Measurements from ENCODE around the gene CCDC134. TPM values are rescaled to one million over a fixed set of nuclear protein-coding genes. Genes with fewer than 3 reads are reported as not detected.
A peak's percentile ranks its signal among the peaks of the same experiment; 100 is the strongest.

CCDC134 gene
- 7.9 TPM for polyA plus RNA-seq (2013, experiment 1 of 2; ENCODE audit: insufficient read length)
- polyA plus RNA-seq (2013, experiment 2 of 2; ENCODE audit: insufficient read length): 3.3 TPM

DNA sequence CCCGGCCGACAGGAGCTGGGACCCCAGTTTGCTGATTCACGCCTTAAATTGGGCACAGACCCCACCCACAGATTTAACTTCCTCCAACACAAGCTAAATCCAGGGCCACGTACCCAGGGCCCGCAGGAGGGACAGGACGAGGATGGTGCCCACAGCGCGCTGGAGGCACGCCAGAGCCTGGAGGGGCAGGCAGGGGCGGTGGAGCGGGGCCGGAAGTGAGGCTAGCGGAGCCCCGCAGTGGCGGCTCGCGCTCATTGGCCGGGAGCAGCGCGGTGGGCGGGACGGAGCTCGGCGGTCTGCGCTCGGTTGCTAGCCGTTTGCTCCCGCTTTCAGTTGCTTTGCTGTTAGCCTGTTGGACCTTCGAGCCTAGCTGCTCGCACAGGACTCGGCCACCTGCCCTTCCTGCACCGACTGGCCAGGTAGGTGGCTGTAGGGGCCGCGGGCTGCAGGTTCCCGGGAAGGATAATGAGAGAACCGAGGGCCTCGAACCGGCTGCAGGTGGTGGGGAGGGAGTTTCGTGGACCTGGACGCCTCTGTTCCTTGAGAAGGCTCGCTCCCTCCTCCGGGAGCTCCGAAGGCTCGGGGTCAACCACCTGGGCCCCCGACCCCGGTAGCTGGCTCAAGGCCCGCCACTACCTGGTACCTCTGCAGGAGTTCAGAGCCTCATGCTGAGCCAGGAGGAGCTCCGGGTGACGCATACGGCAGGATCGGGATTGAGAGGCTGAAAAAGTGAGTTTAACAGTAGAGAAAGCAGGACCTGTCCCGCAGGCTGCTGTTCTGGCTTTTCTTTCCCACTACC lies at the start of gene CCDC134:
TSS of gene CCDC134 (plus strand) at position 332 of the 799 bp plus-strand sequence. CDS start 8,212 bp downstream, outside the sequence.
- DNase-seq: peak; percentile 88

DNA sequence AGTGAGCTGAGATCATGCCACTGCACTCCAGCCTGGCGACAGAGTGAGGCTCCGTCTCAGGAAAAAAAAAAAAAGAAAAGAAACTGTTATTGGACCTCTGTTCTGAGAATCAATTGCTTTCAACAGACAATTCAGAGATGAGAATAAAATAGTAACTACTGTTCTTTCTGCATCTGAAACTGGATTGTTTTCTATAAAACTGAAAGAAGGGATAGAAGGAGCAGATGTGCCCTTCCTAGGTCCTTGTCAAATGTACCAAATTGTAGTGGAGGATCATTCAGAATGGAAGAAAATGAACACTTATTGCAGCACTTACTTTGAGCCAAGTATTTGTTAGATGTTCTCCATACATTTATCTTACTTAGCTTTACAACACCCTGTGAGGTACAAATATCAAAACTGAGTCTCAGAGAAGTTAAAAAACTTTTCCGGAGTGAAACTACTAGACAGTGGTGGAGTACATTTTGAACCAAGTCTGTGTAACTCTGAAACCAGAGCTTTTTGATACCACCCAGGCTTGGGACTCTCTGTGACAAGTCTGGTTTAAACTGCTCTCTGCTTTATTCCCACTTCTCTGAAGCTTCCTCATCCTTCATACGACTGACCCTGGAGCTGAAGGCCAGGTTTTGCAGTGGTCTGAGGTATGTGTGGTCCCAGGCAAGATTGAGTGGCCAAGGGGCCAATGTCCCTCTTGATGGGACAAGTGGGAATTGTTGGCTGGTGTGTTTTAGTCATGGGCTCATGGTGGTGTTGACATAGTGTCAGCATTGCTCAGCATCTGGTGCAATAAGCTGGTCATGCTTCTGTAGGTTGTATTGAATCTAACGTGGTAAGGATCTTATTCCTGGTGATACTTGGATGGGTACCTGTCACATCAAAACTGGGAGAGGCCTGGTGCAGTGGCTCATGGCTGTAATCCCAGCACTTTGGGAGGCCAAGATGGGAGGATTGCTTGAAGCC lies 48.2 kb upstream of the CCDC134 start:
- no peak for DNase-seq

DNA sequence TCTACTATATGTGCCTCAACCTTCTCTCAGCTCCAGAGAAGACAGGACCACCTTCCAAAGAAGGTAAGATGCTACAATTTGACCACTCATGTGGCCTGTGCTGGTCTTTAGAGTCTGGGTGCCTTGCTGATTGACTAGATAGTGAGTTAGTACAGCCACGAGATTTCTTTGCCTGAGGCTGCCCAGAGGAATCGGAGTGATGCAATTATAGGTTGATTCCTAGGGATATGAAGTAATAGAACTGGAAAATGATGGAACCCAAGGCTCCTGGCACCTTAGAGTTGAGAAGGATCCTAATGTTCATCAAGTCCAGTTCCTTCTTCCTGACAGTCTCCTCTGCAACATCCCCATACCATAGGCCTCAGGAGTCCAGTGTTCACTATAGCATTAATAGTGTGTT lies 46.5 kb upstream of the CCDC134 start:
- DNase-seq: no peak

DNA sequence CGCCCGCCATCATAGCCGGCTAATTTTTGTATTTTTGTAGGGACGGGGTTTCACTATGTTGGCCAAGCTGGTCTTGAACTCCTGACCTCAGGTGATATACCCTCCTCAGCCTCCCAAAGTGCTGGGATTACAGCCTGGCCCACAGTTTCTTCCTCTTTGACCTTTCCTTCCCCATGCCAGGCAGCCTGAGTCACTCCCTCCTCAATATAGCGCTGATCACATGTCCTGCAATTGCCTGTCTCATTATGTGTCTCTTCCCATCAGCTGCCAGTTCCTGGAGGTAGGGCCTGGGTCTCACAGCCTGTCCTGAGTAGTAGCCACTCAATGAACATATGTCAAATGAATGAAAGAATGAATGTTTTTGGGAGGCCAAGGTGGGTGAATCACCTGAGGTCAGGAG lies 43.0 kb upstream of the CCDC134 start:
- no peak for DNase-seq

DNA sequence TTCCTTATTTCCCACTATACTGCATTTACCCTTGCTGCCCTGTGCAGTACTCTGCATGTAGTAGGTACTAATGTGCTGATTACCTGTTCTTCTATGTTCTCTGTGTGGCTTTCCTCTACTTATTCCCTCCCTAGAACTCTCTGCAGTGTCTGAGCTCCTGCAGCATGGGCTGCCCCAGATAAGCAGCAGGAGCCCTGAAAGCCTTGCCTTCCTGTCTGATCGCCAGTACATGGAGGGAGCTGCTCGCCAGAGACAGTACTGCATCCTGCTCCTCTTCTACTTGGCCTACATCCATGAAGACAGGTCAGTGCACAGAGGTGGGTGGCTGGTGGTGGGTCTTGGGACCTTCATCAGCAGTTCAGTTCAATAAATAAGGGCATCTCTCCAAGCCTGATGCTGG lies 42.2 kb upstream of the CCDC134 start:
- no peak for DNase-seq

DNA sequence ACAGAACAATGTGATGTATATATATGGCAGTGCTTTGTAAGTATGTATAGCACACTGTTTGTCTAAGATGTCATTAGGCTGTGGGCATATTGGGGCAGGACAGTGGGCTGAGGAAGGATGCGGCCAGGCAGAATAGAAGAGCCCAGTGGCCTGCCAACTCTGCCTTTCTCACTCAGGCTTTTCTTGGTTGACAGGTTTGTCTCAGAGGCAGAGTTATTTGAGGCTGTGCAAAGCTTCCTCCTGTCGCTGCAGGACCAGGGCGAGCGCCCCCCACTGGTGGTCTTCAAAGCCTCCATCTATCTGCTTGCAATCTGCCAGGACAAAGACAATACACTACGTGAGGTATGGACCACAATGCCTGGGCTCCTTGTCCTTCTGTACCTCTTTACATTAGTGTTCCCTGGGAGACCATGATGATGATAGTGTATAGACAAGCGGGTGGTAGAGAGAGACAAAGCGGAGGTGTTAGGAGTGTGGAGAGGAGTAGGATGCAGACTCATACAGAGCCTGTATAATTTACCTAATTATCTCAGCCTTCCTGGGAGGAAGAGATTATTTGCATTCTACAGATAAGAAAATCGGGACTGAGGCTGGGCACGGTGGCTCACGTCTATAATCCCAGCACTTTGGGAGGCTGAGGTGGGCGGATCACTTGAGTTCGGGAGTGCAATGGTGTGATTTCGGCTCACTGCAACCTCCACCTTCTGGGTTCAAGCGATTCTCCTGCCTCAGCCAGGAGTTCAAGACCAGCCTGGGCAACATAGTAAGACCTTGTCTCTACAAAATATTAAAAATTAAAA lies 37.3 kb upstream of the CCDC134 start:
- DNase-seq: no peak

DNA sequence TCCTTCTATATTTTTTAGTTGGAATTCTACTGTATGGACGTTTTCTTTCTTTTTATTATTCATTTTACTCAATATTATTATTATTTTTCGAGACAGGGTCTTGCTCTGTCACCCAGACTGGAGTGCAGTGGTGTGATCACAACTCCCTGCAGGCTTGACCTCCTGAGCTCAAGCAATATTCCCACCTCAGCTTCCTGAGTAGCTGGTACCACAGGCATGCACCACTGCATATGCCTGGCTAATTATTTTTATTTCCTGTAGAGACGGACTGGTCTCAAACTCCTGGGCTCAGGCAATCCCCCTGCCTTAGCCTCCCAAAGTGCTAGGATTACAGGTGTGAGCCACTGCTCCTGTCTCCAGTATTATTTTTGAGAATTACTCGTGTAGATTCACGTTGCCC lies 34.0 kb upstream of the CCDC134 start:
- no peak for DNase-seq

DNA sequence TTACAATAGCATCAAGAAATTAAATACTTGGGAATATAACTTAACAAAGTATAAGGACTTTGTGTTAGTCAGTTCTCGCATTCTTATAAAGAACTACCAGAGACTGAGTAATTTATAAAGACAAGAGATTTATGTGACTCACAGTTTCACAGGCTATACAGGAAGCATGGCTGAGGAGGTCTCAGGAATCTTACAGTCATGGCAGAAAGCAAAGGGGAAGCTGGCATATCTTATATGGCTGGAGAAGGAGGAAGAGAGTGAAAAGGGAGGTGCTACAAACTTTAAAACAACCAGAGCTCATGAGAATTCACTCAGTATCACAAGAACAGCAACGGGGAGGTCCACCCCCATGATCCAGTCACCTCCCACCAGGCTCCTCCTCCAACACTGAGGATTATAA lies 32.0 kb upstream of the CCDC134 start:
- DNase-seq: peak; percentile 61

DNA sequence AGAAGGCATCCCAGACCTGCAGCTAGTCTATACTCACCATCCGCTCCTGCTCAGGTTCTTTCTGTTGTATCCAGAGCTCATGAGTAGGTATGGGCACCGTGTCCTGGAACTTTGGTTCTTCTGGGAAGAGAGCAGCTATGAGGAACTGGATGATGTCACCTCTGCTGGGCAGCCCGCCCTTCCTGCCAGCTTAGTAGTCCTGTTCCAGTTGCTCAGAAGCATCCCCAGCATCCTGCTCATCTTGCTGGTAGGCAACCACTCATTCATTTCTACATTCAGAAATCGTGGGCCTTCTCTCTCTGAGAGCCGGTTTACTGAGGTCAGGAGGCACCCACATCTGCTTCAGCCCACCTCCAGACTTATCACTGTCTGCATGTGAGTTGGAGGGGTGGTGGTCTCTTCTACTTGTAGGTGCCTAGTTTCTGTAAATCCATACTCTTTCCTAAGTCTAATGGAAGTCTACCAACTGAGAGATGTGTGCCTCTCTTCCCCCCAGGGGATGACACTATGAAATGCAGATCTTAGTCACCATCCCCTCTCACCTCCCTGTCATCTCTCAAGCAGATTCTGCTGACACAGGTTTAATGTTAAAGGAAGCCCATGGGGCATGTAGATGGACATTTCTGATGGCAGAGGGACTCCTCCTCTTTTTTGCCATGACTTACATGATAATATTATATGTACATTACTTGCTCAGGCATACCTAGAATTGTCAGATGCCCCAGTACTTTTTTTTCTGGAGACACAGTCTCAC lies 29.6 kb upstream of the CCDC134 start:
- DNase-seq: peak; percentile 14

DNA sequence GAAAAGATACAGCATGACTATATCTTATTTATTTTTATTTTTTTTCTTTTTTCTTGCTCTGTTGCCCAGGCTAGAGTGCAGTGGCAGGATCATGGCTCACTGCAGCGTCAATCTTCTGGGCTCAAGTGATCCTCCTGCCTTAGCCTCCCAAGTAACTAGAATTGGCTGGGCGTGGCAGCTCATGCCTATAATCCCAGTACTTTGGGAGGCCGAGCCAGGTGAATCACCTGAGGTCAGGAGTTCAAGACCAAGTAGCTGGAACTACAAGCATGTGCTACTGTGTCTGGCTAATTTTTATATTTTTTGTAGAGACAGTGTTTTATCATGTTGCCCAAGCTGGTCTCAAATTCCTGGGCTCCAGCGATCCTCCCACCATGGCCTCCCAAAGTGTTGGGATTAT lies 28.3 kb upstream of the CCDC134 start:
- DNase-seq: no peak

DNA sequence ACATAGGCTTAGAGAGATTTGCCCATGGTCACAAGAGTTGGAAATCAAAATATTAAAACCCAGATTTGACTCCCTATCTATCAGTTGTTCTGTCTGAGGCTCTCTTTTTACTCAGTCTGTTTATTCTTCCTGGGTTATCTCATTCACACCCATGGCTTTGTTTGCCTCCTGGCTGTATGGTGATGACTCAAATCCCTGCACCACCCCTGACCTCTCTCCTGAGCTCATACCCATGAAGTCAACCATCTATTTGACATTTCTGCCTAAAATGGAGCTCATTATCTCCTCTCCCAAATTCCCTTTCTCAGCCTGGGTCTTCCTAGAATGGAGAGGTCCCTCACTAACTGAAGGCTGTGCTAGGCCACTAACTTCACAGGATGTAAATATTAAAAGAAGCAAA lies 27.8 kb upstream of the CCDC134 start:
- DNase-seq: no peak

DNA sequence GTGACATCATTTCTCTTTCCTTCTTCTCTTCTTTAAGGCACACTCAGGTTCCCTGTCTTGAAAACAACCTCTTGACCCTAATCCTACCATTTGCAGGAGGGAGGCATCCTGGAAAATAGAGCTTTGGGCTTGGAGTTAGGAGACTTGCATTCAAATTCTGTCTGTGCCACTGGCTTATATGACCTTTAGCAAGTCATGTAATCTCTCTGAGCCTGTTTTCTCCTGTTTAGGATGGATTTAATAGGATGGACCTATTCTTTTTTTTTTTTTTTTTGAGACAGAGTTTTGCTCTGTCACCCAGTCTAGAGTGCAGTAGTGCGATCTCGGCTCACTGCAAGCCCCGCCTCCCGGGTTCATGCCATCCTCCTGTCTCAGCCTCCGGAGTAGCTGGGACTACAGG lies 25.1 kb upstream of the CCDC134 start:
- no peak for DNase-seq

DNA sequence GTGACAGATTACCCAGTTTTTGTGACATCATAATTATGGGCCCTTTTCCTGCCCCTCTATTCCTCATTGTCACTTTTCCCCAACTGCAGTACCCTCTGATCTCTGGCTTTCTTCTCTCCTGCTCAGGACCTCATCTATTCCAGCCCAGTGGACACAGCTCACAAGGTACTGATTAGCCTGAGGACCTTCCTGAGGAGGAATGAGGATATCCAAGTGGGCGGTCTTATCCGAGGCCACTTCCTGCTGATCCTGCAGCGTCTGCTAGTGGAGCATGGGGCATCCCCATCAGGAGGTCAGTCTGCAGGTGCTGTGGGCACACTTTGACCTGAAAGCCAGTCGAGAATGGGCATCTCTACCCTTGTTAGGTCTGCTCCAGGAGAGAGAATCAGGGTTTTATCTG lies 24.5 kb upstream of the CCDC134 start:
- DNase-seq: no peak

DNA sequence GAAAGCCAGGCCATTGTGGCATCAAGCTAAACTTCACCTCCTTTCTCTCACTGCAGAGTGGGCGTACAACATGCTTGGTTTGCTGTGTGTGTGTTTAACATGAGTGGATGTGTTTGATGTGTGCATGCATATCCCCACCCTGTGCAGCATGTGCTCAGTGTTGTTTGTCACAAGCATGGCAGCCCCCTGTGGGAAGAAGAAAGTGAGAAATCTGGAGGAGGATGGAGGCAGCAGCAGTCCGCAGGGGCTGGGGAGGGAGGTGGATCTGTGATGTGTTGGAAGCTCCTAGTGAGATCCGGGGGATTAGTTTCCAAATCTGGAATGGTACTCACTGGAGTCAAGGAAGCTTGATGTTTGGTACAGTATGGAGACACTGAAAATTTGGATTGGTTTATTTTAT lies 24.1 kb upstream of the CCDC134 start:
- DNase-seq: no peak

DNA sequence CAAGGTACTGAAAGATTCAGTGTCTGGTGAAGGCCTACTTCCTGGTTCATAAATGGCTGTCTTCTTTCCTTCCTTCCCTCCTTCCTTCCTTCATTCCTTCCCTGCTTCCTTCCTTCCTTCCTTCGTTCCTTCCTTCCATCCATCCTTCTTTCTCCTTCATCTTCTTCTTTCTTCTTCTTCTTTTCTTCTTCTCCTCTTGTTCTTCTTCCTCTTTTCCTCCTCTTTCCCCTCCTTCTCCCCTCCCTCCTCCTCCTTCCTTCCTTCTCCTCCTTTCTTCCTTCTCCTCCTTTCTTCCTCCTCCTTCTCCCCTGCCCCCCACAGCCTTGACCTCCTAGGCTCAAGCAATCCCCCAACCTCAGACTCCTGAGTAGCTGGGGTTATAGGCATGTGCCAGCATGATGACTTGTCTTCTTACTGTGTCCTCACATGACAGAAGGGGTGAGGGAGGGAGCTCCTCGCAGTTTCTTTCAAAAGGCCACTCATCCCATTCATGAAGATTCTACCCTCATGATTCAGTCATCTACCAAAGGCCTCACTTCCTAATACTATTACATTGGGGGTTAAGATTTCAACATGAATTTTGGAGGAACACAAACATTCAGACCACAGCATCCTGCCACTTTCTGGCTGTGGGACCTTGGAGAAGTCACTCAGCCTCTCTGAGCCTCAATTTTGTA lies 22.6 kb upstream of the CCDC134 start:
- no peak for DNase-seq

DNA sequence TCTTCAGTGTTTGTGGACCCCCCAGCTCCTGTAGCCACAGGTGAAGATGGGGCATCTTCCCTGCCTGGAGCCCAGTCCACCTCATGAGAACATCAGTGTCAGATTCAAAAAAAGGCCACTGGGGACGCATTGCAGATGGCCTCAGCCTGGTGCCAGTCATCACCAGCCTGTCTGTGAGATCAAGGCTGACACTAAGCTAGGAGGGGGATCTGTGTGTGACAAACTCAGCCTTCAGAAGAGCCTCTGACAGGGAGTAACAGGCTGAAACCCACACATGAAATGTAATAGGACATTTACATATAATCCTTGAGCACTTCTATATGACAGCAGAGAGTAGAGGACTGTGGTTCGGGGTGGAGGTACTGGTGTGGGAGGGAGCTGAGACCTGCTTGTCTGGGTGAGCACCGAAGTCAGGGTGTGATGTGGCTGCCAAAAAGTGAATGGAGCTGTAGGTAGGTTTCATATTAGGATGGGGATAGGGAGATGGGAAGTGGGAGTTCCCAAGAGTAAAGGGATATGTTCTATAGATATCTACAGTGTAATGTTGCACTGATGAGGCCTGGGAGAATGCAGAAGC lies 20.5 kb upstream of the CCDC134 start:
- DNase-seq: no peak

DNA sequence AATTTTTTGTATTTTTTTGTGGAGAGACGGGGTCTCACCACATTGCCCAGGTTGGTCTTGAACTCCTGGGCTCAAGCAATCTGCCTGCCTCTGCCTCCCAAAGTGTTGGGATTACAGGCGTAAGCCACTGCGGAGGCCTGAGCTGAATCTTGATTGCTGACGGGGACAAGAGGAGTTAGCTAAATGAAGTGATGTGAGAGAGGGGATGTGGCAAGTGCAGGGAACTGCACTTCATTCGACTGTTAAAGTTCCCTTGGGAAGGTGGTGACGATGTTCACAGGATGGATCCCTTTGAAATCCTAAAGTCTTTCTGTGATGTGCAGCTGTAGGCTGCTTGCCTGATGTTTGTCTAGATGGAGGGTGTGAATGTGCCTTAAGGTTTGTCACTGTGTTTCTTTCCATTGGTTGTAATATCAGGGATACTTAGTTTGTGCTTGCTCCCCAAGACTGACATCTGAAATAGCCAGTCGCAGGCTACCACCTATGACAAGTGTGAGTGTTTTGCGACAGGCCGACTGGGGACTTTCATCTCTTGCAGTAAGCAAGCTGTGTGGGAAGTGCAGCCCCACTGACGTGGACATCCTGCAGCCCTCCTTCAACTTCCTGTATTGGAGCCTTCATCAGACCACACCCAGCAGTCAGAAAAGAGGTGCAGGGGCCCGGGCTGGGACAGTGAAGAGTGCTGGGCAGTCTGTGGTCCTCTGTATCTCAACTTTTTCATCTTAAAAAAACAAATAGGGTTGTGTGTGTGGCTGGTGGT lies 19.6 kb upstream of the CCDC134 start:
- DNase-seq: peak; percentile 54

DNA sequence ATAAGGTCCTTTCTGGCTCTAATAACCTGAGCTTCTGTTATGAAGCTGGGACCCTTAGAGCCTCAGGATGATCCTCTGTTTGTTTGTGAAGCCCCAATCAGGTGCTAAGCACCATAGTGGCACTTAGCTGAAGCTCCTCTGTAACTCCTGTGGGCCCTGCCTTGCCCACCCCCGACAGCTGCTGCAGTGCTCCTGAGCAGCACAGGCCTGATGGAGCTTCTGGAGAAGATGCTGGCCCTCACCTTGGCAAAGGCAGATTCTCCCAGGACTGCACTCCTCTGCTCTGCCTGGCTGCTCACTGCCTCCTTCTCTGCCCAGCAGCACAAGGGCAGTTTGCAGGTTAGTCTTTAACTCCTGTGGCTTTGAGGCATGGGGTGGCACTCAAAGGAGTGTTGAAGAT lies 19.0 kb upstream of the CCDC134 start:
- no peak for DNase-seq

DNA sequence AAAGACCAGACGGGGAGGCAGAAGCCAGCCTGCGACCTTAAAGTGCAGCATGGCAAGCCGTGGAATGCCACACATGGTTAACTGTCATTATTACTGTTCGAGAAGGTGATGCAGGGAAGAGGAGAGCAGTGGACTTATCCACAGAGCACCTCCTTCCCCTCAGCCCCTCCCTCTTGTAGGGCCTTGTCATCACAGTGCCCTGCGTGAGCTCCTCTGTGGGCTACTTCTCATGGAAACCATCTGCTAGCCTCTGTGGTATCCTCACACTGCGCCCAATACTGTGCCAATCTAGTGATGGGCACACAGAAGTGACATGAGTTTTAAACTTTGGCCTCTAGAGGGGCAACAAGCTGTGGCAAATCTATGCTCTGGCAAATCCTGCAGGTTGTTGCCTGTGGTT lies 18.2 kb upstream of the CCDC134 start:
- no peak for DNase-seq

DNA sequence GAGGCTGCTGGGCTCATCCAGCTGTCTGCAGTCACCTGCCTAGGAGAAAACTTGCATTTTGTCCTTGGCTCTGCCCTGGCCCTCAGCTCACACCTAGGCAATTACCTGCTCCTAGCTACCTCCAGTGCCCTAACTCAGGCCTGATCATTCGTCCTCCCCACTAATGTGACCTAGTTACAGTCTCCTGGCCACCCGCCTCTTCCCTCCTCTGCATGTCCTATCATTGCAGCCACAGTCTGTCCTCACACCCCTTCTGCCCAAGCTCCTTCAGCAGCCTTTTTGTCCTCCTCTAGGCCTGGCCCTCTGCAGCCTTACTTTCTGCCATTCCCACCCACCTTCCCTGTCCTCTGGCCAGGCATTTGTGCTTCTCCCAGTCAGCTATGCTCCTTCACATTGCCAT lies 17.7 kb upstream of the CCDC134 start:
- DNase-seq: no peak
